ENCODE measurements around the gene TNK2.

Gene TNK2

GRCh38 chr3:195849322-195850074 lies 58.9 kb downstream of the TNK2 start:
- TF ChIP-seq POLR2AphosphoS5 (IDR thresholded peaks at IDR 0.05; ENCODE audit: low read depth, low read length) (no peak), FOXP2 (optimal IDR thresholded peaks at IDR 0.05; ENCODE audit: borderline replicate concordance, extremely low read depth, extremely low read length, insufficient read depth) (no peak), TAF1 (IDR thresholded peaks at IDR 0.05; ENCODE audit: borderline replicate concordance, insufficient read depth, low read length) (no peak), REST (IDR thresholded peaks at IDR 0.05; ENCODE audit: insufficient read depth in 1 of 2, low read depth in 2 of 2, low read length in 2 of 2) (no peak), SIN3A (IDR thresholded peaks at IDR 0.05; ENCODE audit: borderline replicate concordance, insufficient read depth, low read length) (no peak)

GRCh38 chr3:195847055-195847950 lies 61.0 kb downstream of the TNK2 start:
- TF ChIP-seq TAF1 (IDR thresholded peaks at IDR 0.05; ENCODE audit: borderline replicate concordance, insufficient read depth, low read length): no peak
- TF ChIP-seq SIN3A (IDR thresholded peaks at IDR 0.05; ENCODE audit: borderline replicate concordance, insufficient read depth, low read length): no peak

- TF ChIP-seq POLR2AphosphoS5 (IDR thresholded peaks at IDR 0.05; ENCODE audit: low read depth, low read length) (no peak), SIN3A (IDR thresholded peaks at IDR 0.05; ENCODE audit: borderline replicate concordance, insufficient read depth, low read length) (no peak), TAF1 (IDR thresholded peaks at IDR 0.05; ENCODE audit: borderline replicate concordance, insufficient read depth, low read length) (no peak), FOXP2 (optimal IDR thresholded peaks at IDR 0.05; ENCODE audit: borderline replicate concordance, extremely low read depth, extremely low read length, insufficient read depth) (no peak), REST (IDR thresholded peaks at IDR 0.05; ENCODE audit: insufficient read depth in 1 of 2, low read depth in 2 of 2, low read length in 2 of 2) (no peak)
Observed at GRCh38 chr3:195845483-195845882, 62.9 kb downstream of the TNK2 start.

GRCh38 chr3:195844671-195845218 lies 63.6 kb downstream of the TNK2 start:
- TF ChIP-seq SIN3A (IDR thresholded peaks at IDR 0.05; ENCODE audit: borderline replicate concordance, insufficient read depth, low read length) (no peak), FOXP2 (optimal IDR thresholded peaks at IDR 0.05; ENCODE audit: borderline replicate concordance, extremely low read depth, extremely low read length, insufficient read depth) (no peak), TAF1 (IDR thresholded peaks at IDR 0.05; ENCODE audit: borderline replicate concordance, insufficient read depth, low read length) (no peak), REST (IDR thresholded peaks at IDR 0.05; ENCODE audit: insufficient read depth in 1 of 2, low read depth in 2 of 2, low read length in 2 of 2) (no peak), POLR2AphosphoS5 (IDR thresholded peaks at IDR 0.05; ENCODE audit: low read depth, low read length) (no peak)

- no peak for TF ChIP-seq SIN3A (IDR thresholded peaks at IDR 0.05; ENCODE audit: borderline replicate concordance, insufficient read depth, low read length)
- no peak for TF ChIP-seq TAF1 (IDR thresholded peaks at IDR 0.05; ENCODE audit: borderline replicate concordance, insufficient read depth, low read length)
- no peak for TF ChIP-seq REST (IDR thresholded peaks at IDR 0.05; ENCODE audit: insufficient read depth in 1 of 2, low read depth in 2 of 2, low read length in 2 of 2)
- no peak for TF ChIP-seq POLR2AphosphoS5 (IDR thresholded peaks at IDR 0.05; ENCODE audit: low read depth, low read length)
- no peak for TF ChIP-seq FOXP2 (optimal IDR thresholded peaks at IDR 0.05; ENCODE audit: borderline replicate concordance, extremely low read depth, extremely low read length, insufficient read depth)
Observed at GRCh38 chr3:195839260-195840010, 68.9 kb downstream of the TNK2 start.

Measured in PFSK-1 (cell line).